Neutrophil (primary cell): ENCODE measurements around the gene GALNT10.

Source experiments
- H3K27ac ChIP-seq: fragments of 200-600 bp; sonication (generic); 2 replicates; pipeline ENCODE4 v1.5.1; 2016; ENCODE audit warnings: mild to moderate bottlenecking, moderate library complexity
- H3K27me3 ChIP-seq: fragments of 200-600 bp; sonication (generic); 2 replicates; pipeline ENCODE4 v1.6.0; 2016; ENCODE audit warnings: mild to moderate bottlenecking
- H3K36me3 ChIP-seq: fragments of 200-600 bp; sonication (generic); 2 replicates; pipeline ENCODE4 v1.5.1; 2017
- H3K4me1 ChIP-seq, 2 experiments: fragments of 200-600 bp in 1 of 2; sonication (generic) in 1 of 2; 1 replicate in 1 of 2; 2 replicates in 1 of 2; pipeline versions ENCODE4 v1.5.1 to v1.6.1; 2013 to 2016; ENCODE audit warnings: low read depth in 1 of 2, low read length in 1 of 2, mild to moderate bottlenecking in 1 of 2, moderate library complexity in 1 of 2; ENCODE audit not compliant: control insufficient read depth in 1 of 2, insufficient read depth in 1 of 2
- H3K4me3 ChIP-seq, 2 experiments: fragments of 200-600 bp in 1 of 2; sonication (generic) in 1 of 2; 1 replicate in 1 of 2; 2 replicates in 1 of 2; pipeline ENCODE4 v1.5.1; 2013 to 2016; ENCODE audit warnings: low read depth in 1 of 2, low read length in 1 of 2, mild to moderate bottlenecking in 1 of 2, moderate library complexity in 1 of 2
- H3K9me3 ChIP-seq: fragments of 200-600 bp; sonication (generic); 2 replicates; pipeline ENCODE4 v1.5.1; 2016
- TF ChIP-seq, protein P1 (sequence below): fragments of 200-600 bp; sonication (generic); IDR thresholded peaks from 2 replicates; pipeline ENCODE4 v1.5.1; 2016; ENCODE audit warnings: antibody characterized with exemption

Gene GALNT10

DNA sequence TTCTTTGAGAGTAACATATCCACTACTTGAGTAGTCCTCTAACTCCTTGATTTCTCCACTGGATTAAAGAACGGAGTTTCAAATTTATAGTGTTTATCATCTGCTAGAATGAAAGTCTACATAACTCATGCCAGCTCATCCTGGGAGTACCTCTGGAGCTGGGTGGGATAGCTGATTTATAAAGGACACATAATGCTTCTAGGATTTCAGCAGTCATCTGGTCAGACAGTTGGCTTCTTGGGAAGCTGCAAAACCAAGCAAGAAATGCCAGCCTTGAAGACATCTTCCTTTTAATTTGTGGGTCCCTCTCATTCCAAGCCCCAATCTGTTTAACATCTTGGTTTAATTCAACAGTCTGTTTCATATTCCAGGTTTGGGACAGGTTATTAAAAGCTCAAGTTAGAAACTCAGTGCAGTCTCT is 3.2 kb downstream of the GALNT10 start:
- Histone ChIP-seq H3K4me3 (no peak overlapping the region), H3K27ac (no peak overlapping the region), H3K27me3 (peaks cover 10% of the 10 kb centered on the region), H3K9me3 (no peaks in the 10 kb centered on the region), H3K36me3 (peaks cover 29% of the 10 kb centered on the region), H3K4me1 (peaks cover 24 to 25% of the 10 kb centered on the region in 2 experiments)
- TF ChIP-seq, protein P1, sequence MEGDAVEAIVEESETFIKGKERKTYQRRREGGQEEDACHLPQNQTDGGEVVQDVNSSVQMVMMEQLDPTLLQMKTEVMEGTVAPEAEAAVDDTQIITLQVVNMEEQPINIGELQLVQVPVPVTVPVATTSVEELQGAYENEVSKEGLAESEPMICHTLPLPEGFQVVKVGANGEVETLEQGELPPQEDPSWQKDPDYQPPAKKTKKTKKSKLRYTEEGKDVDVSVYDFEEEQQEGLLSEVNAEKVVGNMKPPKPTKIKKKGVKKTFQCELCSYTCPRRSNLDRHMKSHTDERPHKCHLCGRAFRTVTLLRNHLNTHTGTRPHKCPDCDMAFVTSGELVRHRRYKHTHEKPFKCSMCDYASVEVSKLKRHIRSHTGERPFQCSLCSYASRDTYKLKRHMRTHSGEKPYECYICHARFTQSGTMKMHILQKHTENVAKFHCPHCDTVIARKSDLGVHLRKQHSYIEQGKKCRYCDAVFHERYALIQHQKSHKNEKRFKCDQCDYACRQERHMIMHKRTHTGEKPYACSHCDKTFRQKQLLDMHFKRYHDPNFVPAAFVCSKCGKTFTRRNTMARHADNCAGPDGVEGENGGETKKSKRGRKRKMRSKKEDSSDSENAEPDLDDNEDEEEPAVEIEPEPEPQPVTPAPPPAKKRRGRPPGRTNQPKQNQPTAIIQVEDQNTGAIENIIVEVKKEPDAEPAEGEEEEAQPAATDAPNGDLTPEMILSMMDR: no peak

DNA sequence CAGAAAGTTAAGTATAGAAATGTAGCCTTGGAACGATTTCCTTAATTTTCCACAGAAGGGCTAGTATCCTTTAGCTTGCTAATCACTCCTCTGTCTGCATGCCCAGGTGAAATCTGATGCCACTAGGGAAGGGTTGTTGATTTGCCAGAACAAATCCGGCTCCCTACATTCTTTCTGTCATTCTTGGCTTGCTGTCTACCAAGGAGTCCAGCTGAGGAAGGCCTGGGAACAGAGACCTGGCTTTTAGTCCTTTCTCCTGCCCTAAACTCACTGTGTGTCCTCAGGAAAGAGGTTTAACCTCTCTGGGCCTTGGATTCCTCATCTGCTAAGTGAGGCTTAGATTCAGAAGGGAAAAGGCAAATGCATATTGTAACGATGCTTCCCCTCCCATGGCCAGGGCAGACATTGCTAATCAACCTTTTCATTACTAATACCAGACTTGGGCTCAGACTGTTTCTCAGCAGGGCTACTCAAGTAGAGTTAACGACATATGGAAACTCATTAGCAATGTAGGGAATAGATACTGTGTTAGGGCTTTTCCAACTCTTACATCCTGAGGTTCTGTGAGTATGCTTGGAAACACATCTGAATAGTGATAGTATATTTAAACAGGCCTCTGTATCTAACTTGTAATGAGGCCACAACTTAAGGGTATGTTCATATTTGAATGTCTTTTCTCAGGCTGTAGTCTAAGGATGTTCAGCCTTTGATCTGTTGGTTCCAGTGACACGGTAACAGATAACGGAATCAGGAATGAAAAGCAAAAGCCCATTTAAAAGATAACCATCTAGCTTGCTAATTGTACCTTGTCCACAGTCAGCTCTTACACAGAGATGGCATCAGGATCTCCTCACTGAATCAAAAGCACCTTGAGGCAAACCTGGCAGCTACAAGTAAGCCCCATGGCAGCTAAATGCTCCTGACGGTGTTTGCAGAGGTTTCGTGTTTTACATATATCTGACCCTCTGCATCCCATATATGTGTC is 4.1 kb downstream of the GALNT10 start:
- TF ChIP-seq, protein P1: no peak
- no peak overlapping the region for H3K27ac ChIP-seq
- H3K36me3 ChIP-seq: peaks cover 35% of the 10 kb centered on the region
- no peak overlapping the region for H3K4me3 ChIP-seq
- H3K27me3 ChIP-seq: peaks cover under 1% of the 10 kb centered on the region
- peaks cover 18% of the 10 kb centered on the region in 2 experiments for H3K4me1 ChIP-seq
- H3K9me3 ChIP-seq: no peaks in the 10 kb centered on the region

DNA sequence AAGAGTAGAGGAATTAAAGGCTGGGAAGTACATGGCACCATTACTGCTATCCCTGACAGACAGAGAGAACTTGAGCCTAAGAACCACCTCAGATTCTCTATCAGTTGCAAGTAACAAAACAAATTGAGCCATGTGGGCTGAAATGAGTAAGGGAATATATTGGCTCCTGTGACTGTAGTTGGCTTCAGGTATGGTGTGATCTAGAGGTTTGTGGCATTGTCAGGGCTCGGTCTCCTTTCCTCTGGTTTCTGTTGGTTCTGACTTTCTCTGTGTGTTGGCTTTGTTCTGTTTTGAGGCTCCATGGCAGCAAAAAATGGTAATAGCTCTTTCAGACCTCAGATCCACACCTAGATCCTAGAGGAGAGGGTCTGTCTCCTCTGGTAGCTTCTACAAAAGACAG is 5.7 kb downstream of the GALNT10 start:
- H3K27me3 ChIP-seq: no peaks in the 10 kb centered on the region
- peaks cover 35% of the 10 kb centered on the region for H3K36me3 ChIP-seq
- no peaks in the 10 kb centered on the region for H3K9me3 ChIP-seq
- no peak overlapping the region for H3K4me3 ChIP-seq
- peaks cover 11 to 13% of the 10 kb centered on the region in 2 experiments for H3K4me1 ChIP-seq
- H3K27ac ChIP-seq: no peak overlapping the region
- TF ChIP-seq, protein P1: no peak

DNA sequence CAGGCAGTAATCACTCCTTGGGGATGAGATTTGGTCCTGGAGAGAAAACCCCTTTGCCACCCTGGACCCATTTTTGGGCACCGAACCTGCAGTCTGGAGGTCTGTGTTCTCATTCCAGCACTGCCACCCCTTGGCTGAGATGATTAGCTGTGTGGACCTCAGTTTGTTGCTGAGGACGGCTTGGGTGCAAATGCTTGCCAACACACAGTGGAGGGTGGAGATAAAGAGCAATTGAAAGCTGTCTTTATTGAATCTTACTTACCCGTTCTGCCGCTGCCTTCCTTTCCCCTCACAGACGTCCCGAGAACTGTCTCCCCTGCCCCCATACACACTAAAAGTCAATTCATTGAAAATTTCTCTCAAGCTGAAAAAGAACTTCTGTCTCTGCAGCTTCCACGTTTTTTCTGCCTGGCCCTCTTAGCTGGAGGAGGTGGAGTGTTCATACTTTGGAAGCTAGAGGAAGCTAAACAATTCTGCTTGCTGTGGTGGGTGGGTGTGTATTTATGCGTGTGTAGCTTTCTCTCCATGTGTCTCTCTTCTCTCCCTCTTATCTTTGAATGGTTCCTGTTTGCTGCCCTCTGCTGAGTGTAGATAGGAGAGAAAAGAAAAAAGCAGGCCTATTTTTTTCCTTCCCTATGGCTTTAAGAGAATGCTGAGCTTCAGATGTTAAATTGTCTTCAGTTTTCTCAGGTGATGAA is 6.6 kb downstream of the GALNT10 start:
- H3K9me3 ChIP-seq: no peaks in the 10 kb centered on the region
- H3K4me3 ChIP-seq: no peak overlapping the region
- peaks cover 2 to 5% of the 10 kb centered on the region in 2 experiments for H3K4me1 ChIP-seq
- H3K27ac ChIP-seq: no peak overlapping the region
- no peaks in the 10 kb centered on the region for H3K27me3 ChIP-seq
- TF ChIP-seq, protein P1: peak; percentile 16
- peaks cover 35% of the 10 kb centered on the region for H3K36me3 ChIP-seq

DNA sequence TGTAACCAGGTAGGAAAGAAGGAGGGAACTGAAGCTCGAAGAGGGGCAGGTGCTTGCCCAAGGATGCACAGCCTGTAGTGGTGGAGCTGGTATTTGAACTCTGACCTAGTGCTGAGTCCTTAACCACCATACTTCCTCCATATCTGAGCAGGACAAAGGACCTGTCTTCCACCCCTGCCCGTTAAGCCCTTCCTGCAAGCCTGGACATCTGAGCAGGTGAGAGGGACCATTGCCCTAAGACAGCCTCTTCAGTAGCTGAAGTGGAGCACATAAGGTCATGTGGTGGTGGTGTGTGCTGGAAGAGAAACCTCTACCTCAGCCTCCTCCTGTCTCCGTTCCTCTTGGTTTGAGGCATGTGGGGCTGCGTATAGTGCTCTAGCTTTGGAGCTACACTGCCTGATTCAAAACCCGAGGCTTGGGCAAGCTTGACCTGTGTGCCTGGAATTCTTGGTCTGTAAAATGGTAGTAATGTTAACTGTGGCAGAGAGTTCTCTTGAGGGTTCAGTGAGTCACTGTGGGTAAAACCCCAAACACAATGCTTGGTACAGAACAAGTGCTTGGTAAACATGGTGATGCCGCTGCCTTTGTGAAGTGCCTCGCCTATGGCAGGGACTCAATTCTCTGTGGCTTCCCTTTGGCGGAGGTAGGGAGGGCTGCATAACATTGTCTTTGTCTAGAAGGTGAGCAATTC is 7.4 kb downstream of the GALNT10 start:
- Histone ChIP-seq H3K4me3 (no peak overlapping the region), H3K27ac (no peak overlapping the region), H3K27me3 (no peaks in the 10 kb centered on the region), H3K9me3 (no peaks in the 10 kb centered on the region), H3K36me3 (peaks cover 35% of the 10 kb centered on the region), H3K4me1 (no peaks in the 10 kb centered on the region)
- TF ChIP-seq, protein P1: no peak
